Esophagus muscularis mucosa (tissue), 3 donors: Measurements from ENCODE around the gene TECTB.

Source experiments
- CTCF ChIP-seq, 3 experiments: fragments of 200-600 bp in 2 of 3; fragments of 450-650 bp in 1 of 3; sonication (generic) in 2 of 3; IDR thresholded peaks; one replicate each; pipeline ENCODE4 v1.5.1; 2017 to 2019; ENCODE audit warnings: antibody characterized with exemption in 3 of 3, mild to moderate bottlenecking in 2 of 3, moderate library complexity in 1 of 3
- POLR2A ChIP-seq: fragments of 450-650 bp; IDR thresholded peaks from one replicate; pipeline ENCODE4 v1.6.1; 2017; ENCODE audit warnings: antibody characterized with exemption, moderate library complexity, mild to moderate bottlenecking, low read depth
- POLR2AphosphoS5 ChIP-seq, 2 donors: sonication (generic); formaldehyde crosslinking; IDR thresholded peaks; one replicate each; pipeline ENCODE4 v1.6.1; 2017; ENCODE audit warnings: antibody characterized with exemption in 2 of 2

GRCh38 chr10:112247791-112248190 is 35.4 kb upstream of the TECTB start:
- TF ChIP-seq POLR2A (no peak), CTCF (IDR thresholded peaks at IDR 0.05) (no peak), POLR2AphosphoS5 (IDR thresholded peaks at IDR 0.05) (no peak)
